Measurements from ENCODE around the gene TAS2R41. TPM values are rescaled to one million over a fixed set of nuclear protein-coding genes. Genes with fewer than 3 reads are reported as not detected.
A peak's percentile ranks its signal among the peaks of the same experiment; 100 is the strongest.

Gene TAS2R41
- total and polyA plus RNA-seq, 7 donors = not detected

DNA sequence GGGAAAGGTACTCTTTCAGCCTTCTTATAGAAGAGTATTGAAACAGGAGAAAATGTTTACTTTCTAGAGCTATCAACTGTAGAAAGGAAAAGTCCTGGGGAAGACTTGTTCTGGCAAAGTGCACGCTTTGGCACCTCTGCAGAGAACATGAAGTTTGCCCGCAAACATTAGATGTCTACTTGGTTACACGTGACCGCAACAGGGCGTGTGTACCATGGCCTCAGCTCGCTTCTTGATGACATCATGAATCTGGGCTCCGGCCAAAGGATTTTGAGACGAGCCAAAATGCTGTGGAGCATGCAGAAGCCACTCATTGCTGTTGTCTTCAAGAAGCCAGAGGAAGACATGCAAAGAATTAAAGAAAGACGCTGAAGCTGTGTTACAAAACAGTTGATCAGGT, 43.0 kb upstream of the TAS2R41 start:
- DNase-seq (peak; percentile 39 to 77), ATAC-seq (no peak)
- Histone ChIP-seq H3K27me3 (ENCODE audit: insufficient read depth in 3 of 3, low read length in 2 of 3) (no peaks in the 10 kb centered on the region), H3K4me3 (no peak overlapping the region), H3K9me3 (no peaks in the 10 kb centered on the region), H3K4me1 (no peaks in the 10 kb centered on the region), H3K36me3 (ENCODE audit: insufficient read depth in 1 of 2, low read depth in 1 of 2) (no peaks in the 10 kb centered on the region), H3K27ac (no peak overlapping the region)
- intact Hi-C loops (cut with DNase I) = no loop called here
- WGBS, 3 donors = 28 to 38% (median 29%) methylated on average over 9 of the region's 9 CpGs
- TF ChIP-seq, protein P1, sequence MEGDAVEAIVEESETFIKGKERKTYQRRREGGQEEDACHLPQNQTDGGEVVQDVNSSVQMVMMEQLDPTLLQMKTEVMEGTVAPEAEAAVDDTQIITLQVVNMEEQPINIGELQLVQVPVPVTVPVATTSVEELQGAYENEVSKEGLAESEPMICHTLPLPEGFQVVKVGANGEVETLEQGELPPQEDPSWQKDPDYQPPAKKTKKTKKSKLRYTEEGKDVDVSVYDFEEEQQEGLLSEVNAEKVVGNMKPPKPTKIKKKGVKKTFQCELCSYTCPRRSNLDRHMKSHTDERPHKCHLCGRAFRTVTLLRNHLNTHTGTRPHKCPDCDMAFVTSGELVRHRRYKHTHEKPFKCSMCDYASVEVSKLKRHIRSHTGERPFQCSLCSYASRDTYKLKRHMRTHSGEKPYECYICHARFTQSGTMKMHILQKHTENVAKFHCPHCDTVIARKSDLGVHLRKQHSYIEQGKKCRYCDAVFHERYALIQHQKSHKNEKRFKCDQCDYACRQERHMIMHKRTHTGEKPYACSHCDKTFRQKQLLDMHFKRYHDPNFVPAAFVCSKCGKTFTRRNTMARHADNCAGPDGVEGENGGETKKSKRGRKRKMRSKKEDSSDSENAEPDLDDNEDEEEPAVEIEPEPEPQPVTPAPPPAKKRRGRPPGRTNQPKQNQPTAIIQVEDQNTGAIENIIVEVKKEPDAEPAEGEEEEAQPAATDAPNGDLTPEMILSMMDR (IDR thresholded peaks at IDR 0.05) = no peak

DNA sequence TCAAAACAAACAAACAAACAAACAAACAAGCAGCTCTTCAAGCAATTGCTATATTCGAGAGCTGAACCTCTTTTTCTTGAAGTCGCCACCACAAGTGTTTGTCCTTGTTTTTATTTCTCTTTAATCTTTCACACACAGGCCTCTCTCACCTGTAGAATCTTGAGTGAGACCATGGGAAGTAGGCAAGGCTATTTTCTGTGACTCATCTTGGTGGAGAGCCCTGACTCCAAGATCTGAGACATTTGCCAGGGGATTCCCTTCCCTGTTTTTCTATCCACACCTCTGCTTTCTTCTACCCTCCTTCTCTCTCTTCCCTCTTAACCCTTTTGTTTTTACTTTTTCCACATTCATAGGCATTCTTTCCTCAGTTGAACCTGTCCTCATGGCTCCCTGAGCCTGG, 42.4 kb upstream of the TAS2R41 start:
- H3K4me3 ChIP-seq = no peak overlapping the region
- TF ChIP-seq, protein P1 (IDR thresholded peaks at IDR 0.05) = no peak
- no peak overlapping the region for H3K27ac ChIP-seq
- H3K9me3 ChIP-seq = no peaks in the 10 kb centered on the region
- H3K4me1 ChIP-seq = no peaks in the 10 kb centered on the region
- intact Hi-C loops (cut with DNase I) = no loop called here
- DNase-seq (no peak), ATAC-seq (no peak)
- no peaks in the 10 kb centered on the region for H3K27me3 ChIP-seq (ENCODE audit: insufficient read depth in 3 of 3, low read length in 2 of 3)
- WGBS, 3 donors = 95 to 97% (median 95%) methylated on average over 2 of the region's 2 CpGs
- H3K36me3 ChIP-seq (ENCODE audit: insufficient read depth in 1 of 2, low read depth in 1 of 2) = no peaks in the 10 kb centered on the region

DNA sequence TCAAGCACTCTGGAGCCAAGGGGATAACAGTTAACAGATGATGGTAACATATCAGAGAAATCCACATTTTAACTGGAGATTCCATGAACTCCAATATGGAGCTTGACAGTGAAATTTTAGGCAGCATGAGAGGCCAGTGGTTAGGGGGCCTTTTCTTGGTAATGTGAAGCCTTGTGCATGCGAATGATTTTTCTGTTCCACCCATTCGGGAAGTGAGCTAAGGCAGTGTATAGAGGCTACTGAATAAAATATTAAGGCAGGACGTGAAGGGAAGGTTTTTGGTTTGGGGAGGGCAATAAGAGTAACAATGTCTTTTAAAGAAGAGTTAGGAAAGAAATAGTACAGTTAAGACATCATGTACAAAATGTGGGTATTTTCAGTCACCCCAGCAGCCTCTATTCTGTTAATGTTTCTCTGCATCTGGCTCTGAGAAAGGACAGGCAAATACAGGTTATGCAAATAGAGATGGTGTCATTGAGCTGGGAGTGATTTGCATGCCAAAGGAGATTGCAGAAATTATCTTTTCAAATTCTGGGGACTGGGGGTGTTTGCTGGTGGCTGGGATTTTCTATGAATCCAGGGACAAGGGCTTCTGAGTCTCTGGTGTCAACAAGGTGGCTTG, 41.2 kb upstream of the TAS2R41 start:
- intact Hi-C loops (cut with DNase I) = no loop called here

DNA sequence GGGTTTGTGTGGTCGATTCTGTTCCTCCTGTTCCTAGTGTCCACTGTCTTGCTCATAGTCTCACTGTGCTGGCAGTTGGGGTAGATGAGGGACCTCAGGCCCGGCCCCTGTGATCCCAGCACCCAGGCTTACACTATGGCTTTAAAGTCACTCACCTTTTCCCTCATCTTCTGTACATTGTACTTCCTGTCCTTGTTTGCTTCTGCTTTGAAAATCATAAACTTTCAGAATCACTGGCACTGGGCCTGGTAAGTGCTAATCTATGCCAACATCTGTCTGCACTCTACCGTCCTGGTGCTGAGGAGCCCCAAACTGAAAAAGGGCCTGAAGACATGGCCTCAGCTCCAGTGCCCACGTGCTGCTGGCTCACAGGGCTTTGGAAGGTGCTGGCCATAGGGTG, 40.1 kb upstream of the TAS2R41 start:
- H3K4me1 ChIP-seq = no peaks in the 10 kb centered on the region
- DNase-seq (no peak), ATAC-seq (no peak)
- TF ChIP-seq, protein P1 (IDR thresholded peaks at IDR 0.05) = no peak
- no peaks in the 10 kb centered on the region for H3K27me3 ChIP-seq (ENCODE audit: insufficient read depth in 3 of 3, low read length in 2 of 3)
- no peak overlapping the region for H3K4me3 ChIP-seq
- no peaks in the 10 kb centered on the region for H3K9me3 ChIP-seq
- 51 to 59% (median 56%) methylated on average over 4 of the region's 4 CpGs for WGBS, 3 donors
- intact Hi-C loops (cut with DNase I) = no loop called here
- no peak overlapping the region for H3K27ac ChIP-seq
- no peaks in the 10 kb centered on the region for H3K36me3 ChIP-seq (ENCODE audit: insufficient read depth in 1 of 2, low read depth in 1 of 2)

More for the DNA sequence above, 41.2 kb upstream of the TAS2R41 start:
- H3K36me3 ChIP-seq (ENCODE audit: insufficient read depth in 1 of 2, low read depth in 1 of 2) = no peaks in the 10 kb centered on the region
- ATAC-seq (no peak), DNase-seq (no peak)
- H3K27ac ChIP-seq = no peak overlapping the region
- H3K27me3 ChIP-seq (ENCODE audit: insufficient read depth in 3 of 3, low read length in 2 of 3) = no peaks in the 10 kb centered on the region
- 89 to 92% (median 90%) methylated on average over 3 of the region's 3 CpGs for WGBS, 3 donors
- TF ChIP-seq, protein P1 (IDR thresholded peaks at IDR 0.05) = no peak
- no peaks in the 10 kb centered on the region for H3K9me3 ChIP-seq
- H3K4me3 ChIP-seq = no peak overlapping the region
- H3K4me1 ChIP-seq = no peaks in the 10 kb centered on the region

DNA sequence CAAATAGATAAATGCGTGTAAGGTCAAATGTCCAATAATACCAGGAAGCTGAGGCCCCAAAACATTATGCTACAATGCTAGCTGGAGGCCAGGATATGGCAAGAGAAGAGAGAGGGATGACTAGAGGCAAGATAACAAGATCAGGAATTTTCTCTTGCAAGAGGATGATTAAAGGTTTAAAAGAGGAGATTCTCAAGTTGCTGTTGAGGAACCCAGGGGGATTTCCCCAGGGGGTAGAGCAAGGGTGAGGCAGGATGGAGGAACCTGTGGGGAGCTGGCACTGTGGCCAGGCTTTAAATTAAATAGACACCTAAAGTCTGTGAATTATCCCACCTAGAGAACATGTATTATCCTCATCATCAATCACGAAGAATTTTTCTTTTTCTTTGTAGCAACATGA, 37.8 kb upstream of the TAS2R41 start:
- intact Hi-C loops (cut with DNase I) = no loop called here
- no peak overlapping the region for H3K27ac ChIP-seq
- WGBS, 3 donors = 91 to 100% (median 97%) methylated on average over 2 of the region's 2 CpGs
- H3K36me3 ChIP-seq (ENCODE audit: insufficient read depth in 1 of 2, low read depth in 1 of 2) = no peaks in the 10 kb centered on the region
- H3K4me1 ChIP-seq = no peaks in the 10 kb centered on the region
- H3K27me3 ChIP-seq (ENCODE audit: insufficient read depth in 3 of 3, low read length in 2 of 3) = no peaks in the 10 kb centered on the region
- DNase-seq = no peak
- no peak for ATAC-seq
- no peaks in the 10 kb centered on the region for H3K9me3 ChIP-seq
- TF ChIP-seq, protein P1 (IDR thresholded peaks at IDR 0.05) = no peak
- H3K4me3 ChIP-seq = no peak overlapping the region

Measured in psoas muscle (tissue), 8 donors.